Measurements from ENCODE around the gene USH2A.
"Not testable (repeated sequence)": the region's sequence is repeated elsewhere in the genome, so short reads cannot be mapped to it uniquely, and the experiment has no call there.

USH2A gene

GRCh38 chr1:216181590-216181989, 241.7 kb downstream of the USH2A start:
- H3K27ac Mint-ChIP-seq, result no peak overlapping the region
- no peaks in the 10 kb centered on the region for H3K36me3 Mint-ChIP-seq (ENCODE audit: low read depth)
- H3K4me1 Mint-ChIP-seq, result no peaks in the 10 kb centered on the region
- no peak for ATAC-seq
- H3K4me3 Mint-ChIP-seq, result no peak overlapping the region
- H3K9me3 Mint-ChIP-seq, result peaks cover 4% of the 10 kb centered on the region
- H3K27me3 Mint-ChIP-seq, result no peaks in the 10 kb centered on the region
- DNase-seq, result no peak

GRCh38 chr1:216178281-216178680, 245.0 kb downstream of the USH2A start:
- H3K27me3 Mint-ChIP-seq, result no peaks in the 10 kb centered on the region
- no peak overlapping the region for H3K27ac Mint-ChIP-seq
- DNase-seq (no peak), ATAC-seq (no peak)
- no peaks in the 10 kb centered on the region for H3K9me3 Mint-ChIP-seq
- H3K4me3 Mint-ChIP-seq, result no peak overlapping the region
- no peaks in the 10 kb centered on the region for H3K4me1 Mint-ChIP-seq
- no peaks in the 10 kb centered on the region for H3K36me3 Mint-ChIP-seq (ENCODE audit: low read depth)

- no peaks in the 10 kb centered on the region for H3K4me1 Mint-ChIP-seq
- ATAC-seq (no peak), DNase-seq (no peak)
- H3K27ac Mint-ChIP-seq, result no peak overlapping the region
- H3K9me3 Mint-ChIP-seq, result no peaks in the 10 kb centered on the region
- H3K27me3 Mint-ChIP-seq, result no peaks in the 10 kb centered on the region
- H3K4me3 Mint-ChIP-seq, result no peak overlapping the region
- no peaks in the 10 kb centered on the region for H3K36me3 Mint-ChIP-seq (ENCODE audit: low read depth)
Observed at GRCh38 chr1:216176970-216177369, 246.3 kb downstream of the USH2A start.

GRCh38 chr1:216175714-216176113, 247.5 kb downstream of the USH2A start:
- no peak overlapping the region for H3K4me3 Mint-ChIP-seq
- no peak for ATAC-seq
- no peaks in the 10 kb centered on the region for H3K4me1 Mint-ChIP-seq
- H3K27ac Mint-ChIP-seq, result no peak overlapping the region
- no peak for DNase-seq
- H3K9me3 Mint-ChIP-seq, result no peaks in the 10 kb centered on the region
- no peaks in the 10 kb centered on the region for H3K27me3 Mint-ChIP-seq
- no peaks in the 10 kb centered on the region for H3K36me3 Mint-ChIP-seq (ENCODE audit: low read depth)

- Mint-ChIP-seq H3K27ac (no peak overlapping the region), H3K4me1 (no peaks in the 10 kb centered on the region), H3K9me3 (no peaks in the 10 kb centered on the region), H3K36me3 (ENCODE audit: low read depth) (no peaks in the 10 kb centered on the region), H3K27me3 (no peaks in the 10 kb centered on the region), H3K4me3 (no peak overlapping the region)
- no peak for ATAC-seq
- no peak for DNase-seq
Observed at GRCh38 chr1:216173376-216173995, 249.8 kb downstream of the USH2A start.

- H3K9me3 Mint-ChIP-seq, result peaks cover 8% of the 10 kb centered on the region
- ATAC-seq, result no peak
Observed at GRCh38 chr1:216169351-216169750, 253.9 kb downstream of the USH2A start.

GRCh38 chr1:216168546-216168945, 254.7 kb downstream of the USH2A start:
- ATAC-seq, result no peak
- no peaks in the 10 kb centered on the region for H3K27me3 Mint-ChIP-seq
- no peak overlapping the region for H3K27ac Mint-ChIP-seq
- peaks cover 9% of the 10 kb centered on the region for H3K9me3 Mint-ChIP-seq
- no peak overlapping the region for H3K4me3 Mint-ChIP-seq
- DNase-seq, result no peak
- no peaks in the 10 kb centered on the region for H3K4me1 Mint-ChIP-seq
- no peaks in the 10 kb centered on the region for H3K36me3 Mint-ChIP-seq (ENCODE audit: low read depth)

More at GRCh38 chr1:216169351-216169750, 253.9 kb downstream of the USH2A start:
- Mint-ChIP-seq H3K27ac (no peak overlapping the region), H3K4me1 (no peaks in the 10 kb centered on the region), H3K27me3 (no peaks in the 10 kb centered on the region), H3K4me3 (no peak overlapping the region), H3K36me3 (ENCODE audit: low read depth) (no peaks in the 10 kb centered on the region)
- no peak for DNase-seq

- H3K36me3 Mint-ChIP-seq (ENCODE audit: low read depth), result no peaks in the 10 kb centered on the region
- H3K4me3 Mint-ChIP-seq, result no peak overlapping the region
- no peaks in the 10 kb centered on the region for H3K27me3 Mint-ChIP-seq
- no peaks in the 10 kb centered on the region for H3K4me1 Mint-ChIP-seq
- H3K27ac Mint-ChIP-seq, result no peak overlapping the region
- DNase-seq (no peak), ATAC-seq (no peak)
- H3K9me3 Mint-ChIP-seq, result peaks cover 7% of the 10 kb centered on the region
Observed at GRCh38 chr1:216154063-216154462, 269.2 kb downstream of the USH2A start.

GRCh38 chr1:216153130-216153529, 270.1 kb downstream of the USH2A start:
- no peak overlapping the region for H3K4me3 Mint-ChIP-seq
- ATAC-seq, result no peak
- no peak overlapping the region for H3K27ac Mint-ChIP-seq
- H3K36me3 Mint-ChIP-seq (ENCODE audit: low read depth), result no peaks in the 10 kb centered on the region
- no peaks in the 10 kb centered on the region for H3K27me3 Mint-ChIP-seq
- peaks cover 4% of the 10 kb centered on the region for H3K9me3 Mint-ChIP-seq
- no peaks in the 10 kb centered on the region for H3K4me1 Mint-ChIP-seq
- no peak for DNase-seq

- not testable (repeated sequence) for DNase-seq; H3K27me3 Mint-ChIP-seq; H3K4me3 Mint-ChIP-seq; ATAC-seq; H3K27ac Mint-ChIP-seq; H3K9me3 Mint-ChIP-seq; H3K4me1 Mint-ChIP-seq; H3K36me3 Mint-ChIP-seq (ENCODE audit: low read depth)
Observed at GRCh38 chr1:216145451-216146018, 277.7 kb downstream of the USH2A start.

GRCh38 chr1:216144661-216145450, 278.4 kb downstream of the USH2A start:
- H3K27ac Mint-ChIP-seq, result no peak overlapping the region
- no peaks in the 10 kb centered on the region for H3K4me1 Mint-ChIP-seq
- no peak for DNase-seq
- no peak for ATAC-seq
- H3K9me3 Mint-ChIP-seq, result no peaks in the 10 kb centered on the region
- no peaks in the 10 kb centered on the region for H3K27me3 Mint-ChIP-seq
- H3K36me3 Mint-ChIP-seq (ENCODE audit: low read depth), result no peaks in the 10 kb centered on the region
- H3K4me3 Mint-ChIP-seq, result no peak overlapping the region

GRCh38 chr1:216142921-216143320, 280.3 kb downstream of the USH2A start:
- Mint-ChIP-seq H3K4me1 (no peaks in the 10 kb centered on the region), H3K36me3 (ENCODE audit: low read depth) (no peaks in the 10 kb centered on the region), H3K9me3 (no peaks in the 10 kb centered on the region), H3K27me3 (no peaks in the 10 kb centered on the region), H3K4me3 (no peak overlapping the region), H3K27ac (no peak overlapping the region)
- ATAC-seq, result no peak
- no peak for DNase-seq

GRCh38 chr1:216140730-216141524, 282.3 kb downstream of the USH2A start:
- ATAC-seq, result no peak
- H3K27me3 Mint-ChIP-seq, result no peaks in the 10 kb centered on the region
- no peak overlapping the region for H3K27ac Mint-ChIP-seq
- H3K4me3 Mint-ChIP-seq, result no peak overlapping the region
- H3K9me3 Mint-ChIP-seq, result no peaks in the 10 kb centered on the region
- no peak for DNase-seq
- H3K36me3 Mint-ChIP-seq (ENCODE audit: low read depth), result no peaks in the 10 kb centered on the region
- H3K4me1 Mint-ChIP-seq, result no peaks in the 10 kb centered on the region

GRCh38 chr1:216124192-216124781, 299.0 kb downstream of the USH2A start:
- Mint-ChIP-seq H3K36me3 (ENCODE audit: low read depth) (no peaks in the 10 kb centered on the region), H3K27ac (no peak overlapping the region), H3K27me3 (no peaks in the 10 kb centered on the region), H3K4me1 (no peaks in the 10 kb centered on the region), H3K9me3 (no peaks in the 10 kb centered on the region), H3K4me3 (no peak overlapping the region)
- DNase-seq, result no peak
- no peak for ATAC-seq

All from activated naive CD8-positive, alpha-beta T cell treated with anti-CD3 and anti-CD28 coated beads, Interleukin-2, amount 50 U/mL, for 24 hours (primary cell).